ENCODE results near the gene ZNF524. TPM values are rescaled to one million over a fixed set of nuclear protein-coding genes. Genes with fewer than 3 reads are reported as not detected.

The ZNF524 gene
- total and polyA plus RNA-seq, 10 of the 15 experiments (the other 5 are each of a cell fraction or from before 2014, with no cell fraction given): 0.47 to 18.6 (median 12.4) TPM; not detected in 1

GRCh38 chr19:55643003-55643886 lies 43.2 kb downstream of the ZNF524 start, which contains the start of gene ZNF581 (continued):
- TF ChIP-seq ATF2 (IDR thresholded peaks at IDR 0.05; ENCODE audit: low read length): no peak
- TF ChIP-seq IKZF1 (conservative IDR thresholded peaks at IDR 0.05): peak; percentile 54
- TF ChIP-seq YY1 (IDR thresholded peaks at IDR 0.05; ENCODE audit: low read depth, low read length): peak; percentile 85
- TF ChIP-seq DPF2 (IDR thresholded peaks at IDR 0.05): peak; percentile 62; the same call in 1 of the 2 replicates
- no peak for TF ChIP-seq REST (IDR thresholded peaks at IDR 0.05; ENCODE audit: low read depth, low read length)
- no peak for TF ChIP-seq SMC3 (IDR thresholded peaks at IDR 0.05; ENCODE audit: borderline replicate concordance, low read length)
- TF ChIP-seq STAT1 (conservative IDR thresholded peaks at IDR 0.05): peak; percentile 72; the same call in 1 of the 2 replicates
- no peak for TF ChIP-seq TCF12 (IDR thresholded peaks at IDR 0.05; ENCODE audit: low read depth, low read length)
- no peak for TF ChIP-seq ZNF274 (IDR thresholded peaks at IDR 0.05; ENCODE audit: insufficient read depth, insufficient read length)
- peak; percentile 62 for TF ChIP-seq SKIL (IDR thresholded peaks at IDR 0.05; ENCODE audit: low read depth, poor library complexity, severe bottlenecking)
- no peak for TF ChIP-seq CHD4 (IDR thresholded peaks at IDR 0.05)
- TF ChIP-seq TARDBP (IDR thresholded peaks at IDR 0.05; ENCODE audit: borderline replicate concordance): peak; percentile 61; the same call in 1 of the 2 replicates
- no peak; the same call in 1 of the 2 replicates for TF ChIP-seq LARP7 (IDR thresholded peaks at IDR 0.05)
- TF ChIP-seq BCL3 (IDR thresholded peaks at IDR 0.05; ENCODE audit: borderline replicate concordance, insufficient read depth, low read depth, low read length, poor library complexity, severe bottlenecking): no peak
- peak; percentile 13; the same call in 1 of the 2 replicates for TF ChIP-seq GATAD2B (conservative IDR thresholded peaks at IDR 0.05; ENCODE audit: low read depth)
- TF ChIP-seq WRNIP1 (IDR thresholded peaks at IDR 0.05; ENCODE audit: borderline replicate concordance, low read depth, low read length): 0 out of 2 replicates have a peak, but pooled peaks have one; percentile 45
- no peak for TF ChIP-seq KLF5 (IDR thresholded peaks at IDR 0.05; ENCODE audit: partially characterized antibody)
- TF ChIP-seq MXI1 (IDR thresholded peaks at IDR 0.05; ENCODE audit: low read depth, low read length): peak; percentile 82
- TF ChIP-seq BCL11A (IDR thresholded peaks at IDR 0.05; ENCODE audit: low read depth, low read length): 0 out of 2 replicates have a peak, but pooled peaks have one; percentile 14
- TF ChIP-seq EGR1 (IDR thresholded peaks at IDR 0.05; ENCODE audit: borderline replicate concordance in 1 of 2, low read depth in 2 of 2, low read length in 2 of 2): peak; percentile 22 to 88
- TF ChIP-seq CREM (IDR thresholded peaks at IDR 0.05; ENCODE audit: low read depth): peak; percentile 73

Data from GM12878 (cell line).